Activated T-cell treated with anti-CD3 and anti-CD28 coated beads, Interleukin-2, amount 50 U/mL, for 72 hours (primary cell): ENCODE measurements around the gene SLC6A7. TPM values are rescaled to one million over a fixed set of nuclear protein-coding genes. Genes with fewer than 3 reads are reported as not detected.

Source experiments
- ATAC-seq, 2 donors: fragments of 150-1000 bp; cut with Tn5 transposase; replicated peaks in 1 of 2; 2 replicates each; pipeline ENCODE4 v1.10.0; 2021; ENCODE audit warnings: moderate library complexity in 2 of 2, mild to moderate bottlenecking in 1 of 2
- DNase-seq, 2 donors: peaks; one replicate each; pipeline ENCODE4 v3.0.0; 2021 to 2022; ENCODE audit warnings: mixed read lengths in 1 of 2
- H3K27ac Mint-ChIP-seq: one replicate; pipeline ENCODE4 v1.8.0; 2022; ENCODE audit warnings: mild to moderate bottlenecking, moderate library complexity, mixed read lengths
- H3K27me3 Mint-ChIP-seq: one replicate; pipeline ENCODE4 v1.8.0; 2022; ENCODE audit warnings: low read depth, mixed read lengths
- H3K36me3 Mint-ChIP-seq, 2 donors: one replicate each; pipeline ENCODE4 v1.8.0; 2022; ENCODE audit warnings: mixed read lengths in 2 of 2, mild to moderate bottlenecking in 1 of 2; ENCODE audit not compliant: insufficient read depth in 2 of 2
- H3K4me1 Mint-ChIP-seq: one replicate; pipeline ENCODE4 v1.8.0; 2022; ENCODE audit warnings: low read depth, mixed read lengths
- H3K4me3 Mint-ChIP-seq, 2 donors: one replicate each; pipeline ENCODE4 v1.8.0; 2022; ENCODE audit warnings: mild to moderate bottlenecking in 2 of 2, mixed read lengths in 2 of 2, moderate library complexity in 2 of 2
- H3K9me3 Mint-ChIP-seq, 2 donors: one replicate each; pipeline ENCODE4 v1.8.0; 2022; ENCODE audit warnings: mixed read lengths in 2 of 2
- total RNA-seq, 2 donors: library from RNA; stranded (reverse); gene quantifications; one replicate each; pipeline ENCODE4 v1.2.3, GENCODE V29; 2022

The SLC6A7 gene
- total RNA-seq, 2 donors from 2014 or later, result not detected

DNA sequence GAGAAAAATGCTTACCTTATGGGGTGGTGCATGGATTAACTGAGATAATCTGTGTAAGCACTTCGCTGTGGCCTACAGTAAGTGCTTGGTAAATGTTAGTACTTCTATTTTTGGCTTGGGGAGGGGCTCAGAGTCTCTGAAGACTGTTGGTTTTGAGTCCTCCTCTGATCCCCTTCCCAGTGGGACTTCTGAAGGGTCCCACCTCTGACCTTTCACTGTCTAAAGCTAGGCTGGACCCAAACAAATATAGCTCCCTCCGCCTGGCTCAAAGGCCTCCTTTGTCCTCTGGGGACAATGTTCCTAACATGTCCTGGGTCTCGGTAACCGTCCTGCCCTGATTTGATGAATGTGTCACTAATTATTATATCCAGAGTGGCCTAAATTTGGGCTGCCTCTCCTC lies 64.9 kb downstream of the SLC6A7 start:
- H3K36me3 Mint-ChIP-seq, result no peaks in the 10 kb centered on the region
- peaks cover under 1% of the 10 kb centered on the region for H3K27me3 Mint-ChIP-seq
- no peak for DNase-seq
- H3K4me1 Mint-ChIP-seq, result no peaks in the 10 kb centered on the region
- no peak overlapping the region for H3K4me3 Mint-ChIP-seq
- H3K9me3 Mint-ChIP-seq, result no peaks in the 10 kb centered on the region
- no peak overlapping the region for H3K27ac Mint-ChIP-seq
- no peak for ATAC-seq

- Mint-ChIP-seq H3K36me3 (no peaks in the 10 kb centered on the region), H3K4me3 (no peak overlapping the region), H3K27ac (no peak overlapping the region), H3K4me1 (no peaks in the 10 kb centered on the region), H3K27me3 (no peaks in the 10 kb centered on the region), H3K9me3 (no peaks in the 10 kb centered on the region)
- ATAC-seq (no peak), DNase-seq (no peak)
Measured at GRCh38 chr5:150255659-150256409, 66.0 kb downstream of the SLC6A7 start.

- Mint-ChIP-seq H3K27me3 (no peaks in the 10 kb centered on the region), H3K9me3 (no peaks in the 10 kb centered on the region), H3K4me3 (no peak overlapping the region), H3K4me1 (no peaks in the 10 kb centered on the region), H3K27ac (no peak overlapping the region), H3K36me3 (no peaks in the 10 kb centered on the region)
- no peak for DNase-seq
- no peak for ATAC-seq
Measured at GRCh38 chr5:150256410-150257064, 66.7 kb downstream of the SLC6A7 start.

DNA sequence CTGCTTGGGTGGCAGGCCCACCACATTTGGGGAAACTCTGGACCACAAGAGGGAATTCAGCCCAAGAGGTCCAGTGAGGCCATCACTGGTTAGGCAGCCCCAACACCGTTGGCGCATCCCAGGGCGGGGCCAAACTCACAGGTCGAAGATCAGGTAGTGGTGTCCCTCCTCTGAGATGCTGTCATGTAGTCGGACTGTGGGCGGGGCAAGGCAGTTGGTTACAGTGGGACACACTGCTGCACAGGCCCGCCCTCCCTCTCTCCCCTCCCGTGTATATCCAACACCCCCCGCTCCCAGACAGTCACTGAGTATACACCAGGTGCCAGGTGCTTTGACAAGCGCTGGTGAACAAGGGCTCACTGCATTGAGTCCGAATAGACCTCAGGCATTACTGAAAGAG lies 67.6 kb downstream of the SLC6A7 start:
- H3K9me3 Mint-ChIP-seq, result no peaks in the 10 kb centered on the region

GRCh38 chr5:150258130-150258529 lies 68.3 kb downstream of the SLC6A7 start:
- ATAC-seq (no peak), DNase-seq (no peak)
- Mint-ChIP-seq H3K4me3 (no peak overlapping the region), H3K36me3 (no peaks in the 10 kb centered on the region), H3K27ac (no peak overlapping the region), H3K9me3 (no peaks in the 10 kb centered on the region), H3K27me3 (peaks cover under 1% of the 10 kb centered on the region), H3K4me1 (no peaks in the 10 kb centered on the region)

More for the DNA sequence above, 67.6 kb downstream of the SLC6A7 start:
- no peaks in the 10 kb centered on the region for H3K27me3 Mint-ChIP-seq
- no peak overlapping the region for H3K27ac Mint-ChIP-seq
- ATAC-seq (no peak), DNase-seq (no peak)
- H3K4me1 Mint-ChIP-seq, result no peaks in the 10 kb centered on the region
- H3K4me3 Mint-ChIP-seq, result no peak overlapping the region
- no peaks in the 10 kb centered on the region for H3K36me3 Mint-ChIP-seq

Other genes with a start within 250 kb of the SLC6A7 start
- under 1 TPM in 1 of 2 donors, not detected in 1; 0.05 TPM for gene PDE6A, start 245.3 kb upstream of the SLC6A7 start, total RNA-seq
- gene SLC26A2, start 229.3 kb upstream of the SLC6A7 start, total RNA-seq, result 1 to 10 TPM; 7.5 to 8.0 TPM
- gene TIGD6, start 189.4 kb upstream of the SLC6A7 start, total RNA-seq, result 1 to 10 TPM; 2.6 to 3.1 TPM
- 10 to 100 TPM; 32.2 to 34.6 TPM for gene HMGXB3, start 189.3 kb upstream of the SLC6A7 start, total RNA-seq
- 1 to 10 TPM; 1.2 to 1.8 TPM for gene CSF1R, start 103.5 kb upstream of the SLC6A7 start, total RNA-seq
- 1 to 10 TPM in 1 of 2 donors, under 1 TPM in 1; 0.34 to 1.1 TPM for gene PDGFRB, start 34.2 kb upstream of the SLC6A7 start, total RNA-seq
- gene CDX1, start 23.3 kb upstream of the SLC6A7 start, total RNA-seq, result not detected
- not detected for gene CAMK2A, start 99.7 kb downstream of the SLC6A7 start, total RNA-seq
- gene ARSI, start 112.8 kb downstream of the SLC6A7 start, total RNA-seq, result not detected
- gene TCOF1, start 167.6 kb downstream of the SLC6A7 start, total RNA-seq, result 10 to 100 TPM; 55.5 to 62.3 TPM
- 100 to 1,000 TPM; 363 to 455 TPM for gene CD74, start 222.8 kb downstream of the SLC6A7 start, total RNA-seq